Ovary (tissue), 9 donors: ENCODE results near the gene ANGEL1. TPM values are rescaled to one million over a fixed set of nuclear protein-coding genes. Genes with fewer than 3 reads are reported as not detected.

Source experiments
- DNase-seq, 5 donors: peaks; one replicate each; pipeline ENCODE4 v3.0.0-alpha.2; 2019 to 2020
- H3K27ac ChIP-seq, 2 donors: fragments of 200-600 bp; one replicate each; pipeline versions ENCODE4 v1.5.1 to v1.8.0; 2019 to 2022
- H3K27me3 ChIP-seq: fragments of 200-600 bp; one replicate; pipeline ENCODE4 v1.8.0; 2022
- H3K36me3 ChIP-seq: fragments of 200-600 bp; sonication (generic); one replicate; pipeline ENCODE4 v1.5.1; 2019
- H3K4me1 ChIP-seq: one replicate; pipeline ENCODE4 v1.8.1; 2013; ENCODE audit warnings: mild to moderate bottlenecking, moderate library complexity; ENCODE audit not compliant: insufficient read depth
- H3K4me3 ChIP-seq: fragments of 200-600 bp; sonication (generic); one replicate; pipeline ENCODE4 v1.5.1; 2017
- H3K9me3 ChIP-seq, 2 donors: fragments of 200-600 bp in 1 of 2; sonication (generic) in 1 of 2; one replicate each; pipeline versions ENCODE4 v1.5.1 to v1.8.1; 2013 to 2019; ENCODE audit warnings: mild to moderate bottlenecking in 1 of 2, moderate library complexity in 1 of 2
- CTCF ChIP-seq, 3 donors: fragments of 450-650 bp in 2 of 3; fragments of 200-600 bp in 1 of 3; IDR thresholded peaks; one replicate each; pipeline versions ENCODE4 v1.5.1 to v1.8.0; 2016 to 2022; ENCODE audit warnings: antibody characterized with exemption in 3 of 3, mild to moderate bottlenecking in 1 of 3
- EP300 ChIP-seq: sonication (generic); formaldehyde crosslinking; IDR thresholded peaks from one replicate; pipeline ENCODE4 v1.6.1; 2017; ENCODE audit warnings: antibody characterized with exemption
- POLR2A ChIP-seq: fragments of 450-650 bp; IDR thresholded peaks from one replicate; pipeline ENCODE4 v1.6.1; 2017; ENCODE audit warnings: antibody characterized with exemption, mild to moderate bottlenecking, moderate library complexity
- WGBS, 3 donors: extraction: QIAGEN DNeasy Blood & Tissue Kit in 1 of 3; methylation state at CpG; one replicate each; pipeline versions ENCODE4 v1.1.5 to v1.1.7; 2013 to 2017; 5-methylcytosine and 5-hydroxymethylcytosine counted together
- intact Hi-C, 4 donors: fragments of 100-400 bp; cut with DNase I; formaldehyde crosslinking; loops; one replicate each; pipeline versions ENCODE4 v1.11.0 to v1.15.1; 2022 to 2023
- polyA plus RNA-seq, 2 donors: library from polyadenylated mRNA; stranded (reverse); fragments of 200-250 nt in 1 of 2; fragments of 350-450 nt in 1 of 2; fragmentation: Illumina TruSeq in 1 of 2; extraction: RNeasy Lipid Tissue Mini Kit (QIAGEN cat#74804) in 1 of 2; gene quantifications; one replicate each; pipeline ENCODE4 v1.2.3, GENCODE V29; 2013 to 2014
- total RNA-seq, 7 donors: library from RNA; depleted of rRNA in 2 of 7; stranded (reverse); fragments of >200 nt in 2 of 7; fragmentation: NEBNext Ultra II Directional in 3 of 7; extraction: Animal tissue kit (Norgen Biotek cat#: 25700) in 3 of 7; gene quantifications; one replicate each; pipeline versions ENCODE4 v1.1.0 to v1.2.4, GENCODE V29; 2016 to 2023
- donor health status: DM: no; HTN: no; CAD: no; lungs with moderate emphysema.
- donor health status: DM: no; HTN: no; CAD: no.
- donor health status: Bipolar disorder and iron deficiency.
- donor health status: DM: yes; HTN: yes; CAD: no.
- donor health status: DM: no; HTN: no; CAD: no.
- donor health status: DM: yes; HTN: yes; CAD: no.

ANGEL1 gene
- total and polyA plus RNA-seq, 9 donors = 13.8 to 26.0 (median 19.4) TPM

GRCh38 chr14:76830556-76830955 is 17.9 kb upstream of the ANGEL1 start:
- TF ChIP-seq POLR2A (no peak), CTCF (IDR thresholded peaks at IDR 0.05) (no peak), EP300 (no peak)
- WGBS, 3 donors = 95 to 97% (median 96%) methylated on average over 4 of the region's 4 CpGs
- Histone ChIP-seq H3K4me3 (no peak overlapping the region), H3K36me3 (no peaks in the 10 kb centered on the region), H3K27ac (no peak overlapping the region), H3K27me3 (no peaks in the 10 kb centered on the region), H3K9me3 (no peaks in the 10 kb centered on the region), H3K4me1 (no peaks in the 10 kb centered on the region)
- intact Hi-C loops = no loop called here
- DNase-seq = no peak

GRCh38 chr14:76829650-76830421 is 17.2 kb upstream of the ANGEL1 start:
- intact Hi-C loops = no loop called here
- Histone ChIP-seq H3K4me1 (no peaks in the 10 kb centered on the region), H3K27ac (no peak overlapping the region), H3K9me3 (no peaks in the 10 kb centered on the region), H3K27me3 (no peaks in the 10 kb centered on the region), H3K4me3 (no peak overlapping the region), H3K36me3 (no peaks in the 10 kb centered on the region)
- WGBS, 3 donors = 59 to 71% (median 64%) methylated on average over 7 of the region's 7 CpGs
- no peak for DNase-seq
- no peak for TF ChIP-seq EP300
- TF ChIP-seq CTCF (IDR thresholded peaks at IDR 0.05) = no peak
- no peak for TF ChIP-seq POLR2A

- intact Hi-C loops = no loop called here
- Histone ChIP-seq H3K36me3 (no peaks in the 10 kb centered on the region), H3K9me3 (no peaks in the 10 kb centered on the region), H3K4me1 (no peaks in the 10 kb centered on the region), H3K4me3 (no peak overlapping the region), H3K27ac (no peak overlapping the region), H3K27me3 (no peaks in the 10 kb centered on the region)
- WGBS, 3 donors = 67 to 79% (median 75%) methylated on average over 3 of the region's 3 CpGs
- no peak for DNase-seq
- TF ChIP-seq POLR2A (no peak), EP300 (no peak), CTCF (IDR thresholded peaks at IDR 0.05) (no peak)
These were observed 16.3 kb upstream of the ANGEL1 start for GRCh38 chr14:76829013-76829365.

- Histone ChIP-seq H3K36me3 (no peaks in the 10 kb centered on the region), H3K4me1 (no peaks in the 10 kb centered on the region), H3K4me3 (peak overlapping the region; percentile 3), H3K9me3 (no peaks in the 10 kb centered on the region), H3K27ac (peak overlapping the region in 1 of 2 donors; percentile 16), H3K27me3 (no peaks in the 10 kb centered on the region)
- intact Hi-C loops = no loop called here
- WGBS, 3 donors = 61 to 68% (median 67%) methylated on average over 17 of the region's 17 CpGs
- no peak for DNase-seq
- TF ChIP-seq POLR2A = no peak
- TF ChIP-seq CTCF (IDR thresholded peaks at IDR 0.05) = no peak
- no peak for TF ChIP-seq EP300
These were observed 15.8 kb upstream of the ANGEL1 start for GRCh38 chr14:76828339-76829012.
